HEK293 (cell line): ENCODE data around the gene INHBA.

Experiments used
- CTCF ChIA-PET: fragments of 350-600 bp; formaldehyde crosslinking; extraction: SDS; loops from one replicate; lab custom pipeline; 2021; ENCODE audit warnings: antibody characterized with exemption; lab: Yijun Ruan, JAX
- POLR2A ChIA-PET: fragments of 300-600 bp; formaldehyde crosslinking; extraction: SDS; loops from one replicate; lab custom pipeline; 2020; ENCODE audit warnings: antibody characterized with exemption, inconsistent platforms; lab: Yijun Ruan, JAX
- H3K27ac ChIP-seq: fragments of 200-500 bp; sonication (Bioruptor generic); 2 replicates; pipeline ENCODE4 v1.5.1; 2014; ENCODE audit warnings: low read depth, low read length, control low read depth, inconsistent platforms; ENCODE audit errors: extremely low read depth
- H3K36me3 ChIP-seq, 2 experiments: fragments of 200-500 bp in 1 of 2; sonication (Bioruptor generic) in 1 of 2; 1 replicate in 1 of 2; 2 replicates in 1 of 2; pipeline ENCODE4 v1.5.1; 2014 to 2017; ENCODE audit warnings: inconsistent platforms in 2 of 2, low read length in 2 of 2; ENCODE audit not compliant: control insufficient read depth in 2 of 2, insufficient read depth in 1 of 2
- H3K4me1 ChIP-seq: fragments of 200-500 bp; sonication (Bioruptor generic); 2 replicates; pipeline ENCODE4 v1.5.1; 2014; ENCODE audit warnings: mild to moderate bottlenecking, low read length, inconsistent platforms; ENCODE audit not compliant: control insufficient read depth, insufficient read depth
- H3K4me3 ChIP-seq: 2 replicates; pipeline ENCODE4 v1.5.1; 2011; ENCODE audit warnings: low read depth, mild to moderate bottlenecking, control low read depth, low read length, moderate library complexity
- H3K9me3 ChIP-seq: fragments of 200-500 bp; sonication (Bioruptor generic); 2 replicates; pipeline ENCODE4 v1.5.1; 2014; ENCODE audit warnings: low read depth, low read length, inconsistent platforms; ENCODE audit not compliant: control insufficient read depth, insufficient read depth
- EGR2 ChIP-seq: fragments of 450-650 bp; formaldehyde crosslinking; IDR thresholded peaks from 2 replicates; pipeline ENCODE4 v1.5.1; 2016; ENCODE audit warnings: low read depth, missing biosample characterization, missing genetic modification characterization
- GLI4 ChIP-seq: fragments of 450-650 bp; formaldehyde crosslinking; IDR thresholded peaks from 2 replicates; pipeline ENCODE4 v1.5.1; 2016; ENCODE audit warnings: missing biosample characterization, missing genetic modification characterization
- KLF9 ChIP-seq: fragments of 450-650 bp; formaldehyde crosslinking; IDR thresholded peaks from 2 replicates; pipeline ENCODE4 v1.5.1; 2016; ENCODE audit warnings: missing biosample characterization, missing genetic modification characterization, low read depth
- PRDM4 ChIP-seq: fragments of 450-650 bp; formaldehyde crosslinking; IDR thresholded peaks from 2 replicates; pipeline ENCODE4 v1.5.1; 2017; ENCODE audit warnings: missing biosample characterization, missing genetic modification characterization
- TSHZ1 ChIP-seq: fragments of 450-650 bp; formaldehyde crosslinking; IDR thresholded peaks from 2 replicates; pipeline ENCODE4 v1.5.1; 2016; ENCODE audit warnings: missing biosample characterization, missing genetic modification characterization, borderline replicate concordance
- ZBTB1 ChIP-seq: fragments of 450-650 bp; formaldehyde crosslinking; IDR thresholded peaks from 2 replicates; pipeline ENCODE4 v1.5.1; 2016; ENCODE audit warnings: missing biosample characterization, missing genetic modification characterization
- ZFHX2 ChIP-seq: fragments of 450-650 bp; formaldehyde crosslinking; conservative IDR thresholded peaks from 2 replicates; pipeline ENCODE4 v1.5.1; 2016; ENCODE audit warnings: missing biosample characterization, missing genetic modification characterization
- ZFP37 ChIP-seq: fragments of 450-650 bp; formaldehyde crosslinking; IDR thresholded peaks from 2 replicates; pipeline ENCODE4 v1.5.1; 2016; ENCODE audit warnings: missing biosample characterization, missing genetic modification characterization
- ZNF140 ChIP-seq: fragments of 450-650 bp; formaldehyde crosslinking; IDR thresholded peaks from 2 replicates; pipeline ENCODE4 v1.5.1; 2016; ENCODE audit warnings: missing biosample characterization, missing genetic modification characterization
- ZNF146 ChIP-seq: fragments of 450-650 bp; formaldehyde crosslinking; IDR thresholded peaks from 2 replicates; pipeline ENCODE4 v1.5.1; 2016; ENCODE audit warnings: missing biosample characterization, missing genetic modification characterization
- ZNF155 ChIP-seq: fragments of 450-650 bp; formaldehyde crosslinking; IDR thresholded peaks from 2 replicates; pipeline ENCODE4 v1.5.1; 2016; ENCODE audit warnings: missing biosample characterization, missing genetic modification characterization
- ZNF175 ChIP-seq: fragments of 450-650 bp; formaldehyde crosslinking; IDR thresholded peaks from 2 replicates; pipeline ENCODE4 v1.5.1; 2016; ENCODE audit warnings: missing biosample characterization, missing genetic modification characterization
- ZNF398 ChIP-seq: fragments of 450-650 bp; formaldehyde crosslinking; IDR thresholded peaks from 2 replicates; pipeline ENCODE4 v1.5.1; 2017; ENCODE audit warnings: missing biosample characterization, missing genetic modification characterization
- ZNF416 ChIP-seq: fragments of 450-650 bp; formaldehyde crosslinking; IDR thresholded peaks from 2 replicates; pipeline ENCODE4 v1.5.1; 2016; ENCODE audit warnings: missing biosample characterization, missing genetic modification characterization
- ZNF501 ChIP-seq: fragments of 450-650 bp; formaldehyde crosslinking; IDR thresholded peaks from 2 replicates; pipeline ENCODE4 v1.5.1; 2016; ENCODE audit warnings: missing biosample characterization, missing genetic modification characterization
- ZNF548 ChIP-seq: fragments of 450-650 bp; formaldehyde crosslinking; IDR thresholded peaks from 2 replicates; pipeline ENCODE4 v1.5.1; 2016; ENCODE audit warnings: missing biosample characterization, missing genetic modification characterization
- ZNF558 ChIP-seq: fragments of 450-650 bp; formaldehyde crosslinking; IDR thresholded peaks from 2 replicates; pipeline ENCODE4 v1.5.1; 2016; ENCODE audit warnings: missing biosample characterization, missing genetic modification characterization
- ZNF660 ChIP-seq: fragments of 450-650 bp; IDR thresholded peaks from 2 replicates; pipeline ENCODE4 v1.5.1; 2018; ENCODE audit warnings: missing biosample characterization, mild to moderate bottlenecking, missing genetic modification characterization
- ZSCAN30 ChIP-seq: fragments of 450-650 bp; IDR thresholded peaks from 2 replicates; pipeline ENCODE4 v1.5.1; 2018; ENCODE audit warnings: missing biosample characterization, mild to moderate bottlenecking, missing genetic modification characterization, moderate library complexity

INHBA gene

GRCh38 chr7:41705109-41705901, 2.4 kb upstream of the INHBA start (continued):
- TF ChIP-seq PRDM4 (tag by site-specific recombination) = no peak
- no peak for TF ChIP-seq ZSCAN30 (tag by site-specific recombination)

- Histone ChIP-seq H3K4me1 (peaks cover 17% of the 10 kb centered on the region), H3K27ac (no peak overlapping the region), H3K36me3 (no peaks in the 10 kb centered on the region), H3K4me3 (no peak overlapping the region), H3K9me3 (no peaks in the 10 kb centered on the region)
- CTCF ChIA-PET = interaction anchor here (0.6 to 2.5 kb wide), 2 partner anchors 10 to 139 kb away, joined by 3 to 15 read pairs; no protein-coding TSS in a partner anchor
- no peak for TF ChIP-seq KLF9 (tag by site-specific recombination)
- TF ChIP-seq ZNF660 = 0 out of 2 replicates have a peak, but pooled peaks have one; percentile 33
- TF ChIP-seq TSHZ1 (tag by site-specific recombination) = no peak
- POLR2A ChIA-PET = no interaction called here
Observed at GRCh38 chr7:41701068-41701941, 1.6 kb downstream of the INHBA start.

GRCh38 chr7:41700044-41700471, 2.8 kb downstream of the INHBA start:
- peaks cover 17% of the 10 kb centered on the region for H3K4me1 ChIP-seq
- ChIA-PET POLR2A (no interaction called here), CTCF (interaction anchor here (1.5 kb wide), 1 partner anchor 11 kb away, joined by 6 read pairs; no protein-coding TSS in a partner anchor)
- H3K36me3 ChIP-seq = no peaks in the 10 kb centered on the region
- TF ChIP-seq ZNF501 (tag by site-specific recombination) = no peak
- no peak for TF ChIP-seq ZNF146 (tag by site-specific recombination)
- no peak for TF ChIP-seq ZNF548
- TF ChIP-seq ZFHX2 (tag by site-specific recombination) = no peak
- TF ChIP-seq EGR2 (tag by site-specific recombination) = no peak
- TF ChIP-seq ZNF416 (tag by site-specific recombination) = no peak
- no peak for TF ChIP-seq PRDM4 (tag by site-specific recombination)
- no peak for TF ChIP-seq ZNF558 (tag by site-specific recombination)
- no peak for TF ChIP-seq ZFP37 (tag by site-specific recombination)
- no peak for TF ChIP-seq ZBTB1 (tag by site-specific recombination)
- TF ChIP-seq ZNF155 (tag by site-specific recombination) = no peak
- TF ChIP-seq ZNF398 (tag by site-specific recombination) = no peak
- TF ChIP-seq ZNF175 = no peak
- no peak for TF ChIP-seq GLI4 (tag by site-specific recombination)
- no peak for TF ChIP-seq ZNF140 (tag by site-specific recombination)
- TF ChIP-seq, all 188 proteins: peak for 0
- Histone ChIP-seq H3K4me3 (no peak overlapping the region), H3K27ac (no peak overlapping the region), H3K9me3 (no peaks in the 10 kb centered on the region)
